NCI-H187 treated with DMSO at 0.1 percent for 48 hours (cell line): ENCODE measurements around the gene ZNF831.
A peak's percentile ranks its signal among the peaks of the same experiment; 100 is the strongest.

Source experiments
- DNase-seq: peaks from one replicate; lab custom pipeline; 2025; lab: John Stamatoyannopoulos, UW

ZNF831 gene

DNA sequence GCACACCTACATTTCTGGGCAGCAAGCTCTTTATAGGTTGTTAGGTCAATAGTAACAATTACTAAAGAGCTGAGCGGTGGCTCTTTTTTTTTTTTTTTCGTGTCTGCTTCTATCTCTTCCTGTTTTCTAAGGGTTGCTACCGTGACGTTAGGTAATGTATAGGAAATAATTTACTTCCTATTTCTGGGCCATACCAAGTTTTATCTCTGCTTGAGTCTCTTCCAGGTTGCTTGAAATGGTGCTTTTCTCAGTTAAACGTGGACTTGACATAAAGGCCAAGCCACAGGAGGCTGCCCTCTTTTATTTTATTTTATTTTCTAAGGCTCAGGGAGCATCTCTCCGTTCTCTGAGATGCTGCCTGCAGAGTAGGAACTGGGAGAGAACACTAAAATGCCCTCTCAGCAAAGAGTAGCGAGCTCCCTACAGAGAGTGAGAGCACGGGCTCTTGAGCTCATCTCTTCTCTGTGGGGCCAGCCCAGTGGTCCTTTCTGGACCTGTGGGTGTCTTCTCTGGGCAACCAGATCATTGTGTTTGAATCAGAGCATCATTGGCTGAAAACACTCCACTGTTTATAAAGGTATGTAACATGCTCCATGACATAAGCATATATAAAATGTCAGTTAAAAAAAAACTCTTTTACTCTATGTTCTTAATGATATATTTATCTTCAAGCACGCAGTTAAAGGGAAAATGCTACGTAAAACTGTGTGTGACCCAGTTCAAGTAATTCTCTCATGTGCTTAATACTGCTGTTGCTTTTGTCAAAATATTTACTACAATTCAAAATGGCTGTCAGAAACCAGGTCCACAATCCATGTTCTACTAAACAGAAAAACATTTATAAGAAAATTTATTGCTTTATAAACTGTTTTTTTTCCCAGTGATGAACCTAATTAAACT, at the start of gene ZNF831:
Gene ZNF831 (plus strand): TSS at position 191 of the 900 bp plus-strand sequence. CDS start 27,199 bp downstream, outside the sequence.
- no peak for DNase-seq

DNA sequence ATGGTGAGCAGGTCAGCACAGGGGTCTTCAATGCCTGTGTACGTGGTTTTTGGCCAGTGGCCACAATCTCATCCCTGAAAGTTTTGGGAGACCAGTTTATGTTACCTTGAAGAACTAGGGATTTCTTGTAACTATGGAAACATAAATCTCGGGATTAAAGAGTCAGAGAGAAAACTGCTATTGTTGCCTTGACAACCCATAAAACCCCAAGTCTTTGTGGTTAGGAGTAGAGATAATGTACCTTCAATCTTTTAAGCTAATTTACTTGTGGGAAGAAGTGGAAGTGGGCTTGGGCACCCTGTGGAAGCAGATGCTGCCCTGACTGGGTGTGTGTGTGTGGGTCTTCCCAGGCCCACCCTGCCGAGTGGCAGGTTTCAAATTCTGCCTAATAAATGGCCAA, 46.1 kb upstream of the ZNF831 start:
- DNase-seq: no peak

DNA sequence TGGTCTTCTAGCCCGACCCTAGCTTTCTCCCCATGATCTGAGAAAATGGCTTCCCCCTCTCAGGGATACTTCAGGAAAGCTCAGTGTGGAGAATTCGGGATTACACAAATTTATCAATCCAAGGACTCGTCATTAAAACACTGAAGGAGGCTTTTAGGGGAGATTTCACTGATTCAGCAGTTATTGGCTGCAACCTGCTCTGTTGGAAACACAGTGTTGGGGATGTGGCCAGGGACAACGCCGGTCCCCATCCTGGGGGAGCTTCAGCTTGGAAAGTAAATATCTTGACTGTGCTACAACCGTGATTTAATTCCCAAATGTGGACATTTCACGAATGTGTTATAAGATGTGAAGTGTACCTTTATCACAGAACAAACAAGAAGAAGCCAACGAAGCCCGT, 44.8 kb upstream of the ZNF831 start:
- no peak for DNase-seq

DNA sequence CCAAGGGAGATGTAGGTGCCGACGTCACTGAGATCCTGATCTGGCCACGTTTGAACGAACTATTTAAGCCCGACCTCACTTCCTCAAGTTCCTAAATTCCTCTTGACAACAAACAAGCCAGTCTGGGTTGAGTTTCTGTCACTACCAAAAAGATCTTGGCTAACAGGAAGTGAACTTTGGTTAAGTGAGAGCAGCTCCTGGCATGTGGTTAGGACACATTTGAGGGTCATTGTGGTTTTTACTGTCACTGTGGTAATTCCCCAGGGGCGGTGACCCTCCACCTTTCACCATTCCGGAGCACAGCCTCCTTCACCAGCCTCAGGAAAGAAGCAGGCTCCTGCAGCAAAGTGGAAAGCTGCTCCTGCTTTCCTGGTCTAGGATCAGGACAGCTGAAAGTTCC, 43.1 kb upstream of the ZNF831 start:
- DNase-seq: no peak

GRCh38 chr20:59120919-59121318, 42.7 kb upstream of the ZNF831 start:
- no peak for DNase-seq

GRCh38 chr20:59121714-59122565, 41.7 kb upstream of the ZNF831 start:
- DNase-seq: peak; percentile 31

- DNase-seq: no peak
Measured at GRCh38 chr20:59122566-59122919, 41.1 kb upstream of the ZNF831 start.

- DNase-seq: no peak
Measured at GRCh38 chr20:59123011-59123677, 40.5 kb upstream of the ZNF831 start.

GRCh38 chr20:59123678-59124255, 39.9 kb upstream of the ZNF831 start:
- DNase-seq: no peak

DNA sequence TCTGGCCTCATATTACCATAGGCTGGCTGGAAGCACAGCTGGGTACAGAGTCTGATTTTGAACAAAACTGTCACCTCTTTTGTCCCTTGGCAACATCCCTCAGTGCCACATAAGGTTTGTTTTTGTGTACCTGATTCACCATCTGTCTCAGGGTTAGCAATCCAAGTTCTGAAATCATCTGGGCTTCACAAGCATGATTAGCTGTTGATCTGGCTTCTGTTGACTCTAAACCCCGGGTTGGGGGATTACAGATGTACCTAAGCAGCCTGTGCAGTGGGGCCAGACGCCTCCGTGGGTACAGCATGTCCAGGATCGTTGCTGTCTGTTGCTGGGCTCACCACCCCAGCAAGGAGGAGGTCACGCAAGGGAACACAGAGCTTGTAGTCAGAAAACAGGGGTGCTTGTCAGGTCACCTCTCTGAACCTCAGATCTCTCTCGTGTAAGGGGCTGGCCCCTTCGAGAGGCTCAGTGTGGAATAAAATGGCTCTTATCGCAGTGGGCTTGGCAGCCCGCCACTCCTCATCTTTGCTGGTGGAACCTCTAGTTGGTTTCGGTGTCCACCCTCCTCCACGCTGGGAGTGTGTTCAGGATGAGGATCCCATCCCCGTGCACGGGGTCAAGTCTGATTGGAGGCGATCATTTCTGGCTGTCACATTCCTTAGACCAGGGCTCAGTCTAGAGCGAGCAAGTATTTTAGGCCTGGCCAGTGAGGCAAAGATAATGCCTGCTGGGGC, 39.2 kb upstream of the ZNF831 start:
- no peak for DNase-seq

DNA sequence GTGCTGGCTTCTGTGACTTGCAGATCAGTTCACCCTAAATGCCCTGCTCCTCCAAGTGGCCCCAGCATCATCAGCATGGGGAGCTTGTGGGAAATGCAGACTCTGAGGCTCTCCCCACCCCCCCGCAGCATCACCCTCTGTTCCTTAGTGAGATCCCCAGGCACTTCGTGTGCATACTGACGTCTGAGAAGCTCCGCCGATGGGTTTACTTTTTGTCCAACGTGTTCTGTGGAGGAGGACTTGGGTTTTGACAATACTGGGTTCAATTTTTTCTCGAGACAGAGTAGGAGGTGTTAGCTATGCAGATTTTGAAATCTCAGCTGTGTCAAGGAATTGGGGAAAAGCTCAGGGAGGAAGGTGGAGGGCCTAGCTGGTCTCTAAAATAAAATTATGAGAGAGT, 38.3 kb upstream of the ZNF831 start:
- no peak for DNase-seq

DNA sequence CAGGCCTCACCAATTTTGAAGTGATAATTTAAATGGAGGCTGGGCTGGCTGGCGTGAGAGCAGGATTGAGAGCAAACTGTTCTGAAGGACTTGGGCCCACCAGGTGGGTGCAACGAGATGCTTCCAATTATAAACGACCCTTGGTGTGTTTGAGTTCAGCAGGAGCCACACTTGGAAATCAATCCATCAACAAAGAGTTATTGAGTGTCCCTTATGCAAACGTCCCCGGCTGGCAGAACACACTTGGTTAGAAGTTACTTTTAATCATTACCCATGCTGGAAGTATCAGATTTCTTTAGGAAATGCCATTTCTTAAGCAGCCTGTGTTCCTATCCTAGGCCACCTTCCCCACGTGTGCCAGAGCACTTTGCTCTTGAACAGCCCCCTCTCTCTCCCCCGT, 37.8 kb upstream of the ZNF831 start:
- DNase-seq: no peak

- no peak for DNase-seq
Measured at GRCh38 chr20:59127839-59128238, 35.8 kb upstream of the ZNF831 start.

DNA sequence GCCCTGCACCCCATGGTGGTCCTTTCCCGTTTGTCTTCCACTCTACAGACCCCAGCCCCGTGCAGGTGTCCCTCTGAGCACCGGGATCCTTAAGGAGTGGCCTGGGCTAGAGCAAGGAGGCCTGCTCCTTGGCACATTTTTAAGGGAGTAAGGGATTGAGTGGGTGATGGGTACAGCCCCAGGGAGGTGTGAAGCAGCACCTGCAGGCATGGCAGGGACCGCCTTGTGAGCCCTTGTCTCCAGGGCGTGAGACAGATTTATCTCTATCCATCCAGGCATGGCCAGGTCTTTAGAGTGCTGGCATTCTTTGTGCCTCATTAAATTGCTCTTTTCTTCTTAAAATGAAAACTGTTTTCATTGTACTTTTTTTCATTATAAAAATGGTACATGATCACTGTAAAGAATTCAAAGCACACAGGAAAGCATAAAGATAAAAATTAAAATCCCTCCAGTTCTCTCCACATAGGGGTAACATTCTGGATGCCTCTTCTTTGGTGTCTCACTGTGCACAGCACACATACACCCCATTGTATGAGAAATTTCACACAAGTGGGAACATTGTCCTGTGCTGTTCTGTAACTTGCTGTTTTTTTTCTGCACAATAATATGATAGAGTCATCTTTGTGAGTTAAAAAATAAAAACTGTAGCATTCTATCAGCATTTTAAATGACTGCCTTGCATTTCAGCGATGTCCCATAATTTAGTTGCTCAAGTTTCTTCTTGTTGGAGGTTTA, 31.9 kb upstream of the ZNF831 start:
- DNase-seq: no peak

DNA sequence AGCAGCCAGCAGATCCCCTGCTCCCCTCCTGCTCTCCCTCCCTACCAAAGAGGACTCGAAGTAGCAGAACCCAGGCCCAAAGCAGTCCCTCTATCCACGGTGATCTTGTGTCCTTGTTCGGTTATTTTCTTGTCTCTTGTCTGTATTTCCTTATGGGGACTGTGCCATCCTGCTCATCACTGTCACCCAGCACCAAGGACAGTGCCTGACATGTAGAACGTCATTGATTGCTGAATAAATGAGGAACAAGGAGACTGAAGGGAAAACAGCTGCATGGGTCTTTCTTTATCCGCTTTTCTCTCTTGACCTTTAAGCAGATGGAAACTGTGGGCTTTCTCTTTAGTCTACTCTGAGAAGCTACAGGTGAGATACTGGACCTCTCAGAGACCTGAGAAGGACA, 29.4 kb upstream of the ZNF831 start:
- DNase-seq: no peak

DNA sequence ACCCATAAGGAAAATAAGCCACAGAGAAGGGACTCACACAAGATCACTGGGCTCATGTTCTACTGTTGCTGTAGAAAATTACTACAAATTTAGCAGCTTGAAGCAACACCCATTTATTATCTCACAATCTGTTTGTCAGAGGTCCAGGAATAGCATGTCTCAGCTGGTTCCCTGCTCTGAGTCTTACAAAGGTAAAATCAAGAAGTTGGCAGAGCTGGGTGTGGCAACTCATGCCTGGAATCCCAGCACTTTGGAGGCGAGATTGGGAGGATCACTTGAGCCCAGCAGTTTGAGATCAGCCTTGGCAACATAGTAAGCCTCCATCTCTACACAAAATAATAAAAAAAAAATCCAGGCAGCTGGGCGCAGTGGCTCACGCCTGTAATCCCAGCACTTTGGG, 28.5 kb upstream of the ZNF831 start:
- DNase-seq: no peak

GRCh38 chr20:59136027-59136426, 27.6 kb upstream of the ZNF831 start:
- DNase-seq: no peak

- no peak for DNase-seq
Measured at GRCh38 chr20:59137532-59137931, 26.1 kb upstream of the ZNF831 start.

GRCh38 chr20:59138114-59138748, 25.4 kb upstream of the ZNF831 start:
- no peak for DNase-seq

DNA sequence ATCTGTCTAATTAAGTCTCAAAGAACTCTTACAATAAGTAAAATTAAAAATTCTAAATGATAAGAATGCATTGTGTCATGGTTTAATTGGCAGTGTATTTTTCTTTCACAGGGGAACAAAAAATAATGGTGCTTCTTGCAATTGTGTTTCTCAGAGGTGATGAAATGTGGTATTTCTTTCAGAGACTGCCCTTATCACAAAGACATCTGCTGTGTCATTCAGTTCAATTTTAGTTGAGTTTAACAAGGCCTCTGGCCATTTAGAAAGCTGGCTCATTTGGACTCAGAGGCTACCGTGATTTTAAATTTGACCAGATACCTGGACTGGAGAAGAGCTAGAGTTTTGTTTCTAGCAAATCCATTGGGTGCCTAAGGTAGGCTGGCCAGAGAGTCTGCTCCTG, 23.6 kb upstream of the ZNF831 start:
- no peak for DNase-seq
